ENCODE results near the gene CCDC149.

CCDC149 gene

DNA sequence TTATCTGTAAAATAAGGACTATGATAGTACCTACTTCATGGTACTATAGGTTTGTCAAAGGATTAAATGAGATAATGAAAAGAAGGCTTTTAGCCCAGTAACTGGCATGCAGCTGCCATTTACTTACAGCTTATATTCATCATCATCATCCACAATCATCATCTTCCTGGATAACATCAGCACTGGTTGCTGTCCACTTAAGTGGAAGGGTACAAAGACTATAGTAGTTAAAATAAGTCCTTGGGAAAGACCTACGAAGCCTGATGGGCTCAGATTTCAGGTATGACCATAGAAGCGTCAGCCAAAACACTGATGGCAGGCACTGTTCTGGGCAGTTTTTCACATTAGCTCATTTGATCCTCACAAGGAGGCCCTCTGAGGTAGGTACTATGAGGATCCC, 20.6 kb downstream of the CCDC149 start:
- ChIA-PET CTCF (no interaction called here), POLR2A (interaction anchor here (0.5 kb wide), 1 partner anchor 454 kb away, joined by 4 read pairs; no protein-coding TSS in a partner anchor)
- H3K4me1 ChIP-seq (ENCODE audit: control extremely low read depth in 1 of 4, control insufficient read depth in 4 of 4, insufficient read depth in 4 of 4, low read length in 3 of 4), result no peaks in the 10 kb centered on the region
- H3K9me3 ChIP-seq (ENCODE audit: control extremely low read depth in 1 of 5, control insufficient read depth in 4 of 5, insufficient read depth in 2 of 5, low read depth in 1 of 5, low read length in 4 of 5), result no peaks in the 10 kb centered on the region
- no peaks in the 10 kb centered on the region for H3K36me3 ChIP-seq (ENCODE audit: control insufficient read depth in 4 of 4, insufficient read depth in 4 of 4, low read length in 3 of 4)
- no peak overlapping the region for H3K4me3 ChIP-seq (ENCODE audit: control insufficient read depth in 1 of 7, extremely low read depth in 1 of 7, insufficient read depth in 4 of 7, low read depth in 2 of 7, low read length in 6 of 7)
- H3K27me3 ChIP-seq (replicated peaks in 2 of 5; ENCODE audit: control insufficient read depth in 4 of 5, insufficient read depth in 5 of 5, low read length in 4 of 5), result no peaks in the 10 kb centered on the region
- no peak for DNase-seq
- no peak overlapping the region for H3K27ac ChIP-seq (ENCODE audit: insufficient read depth in 1 of 2, low read depth in 1 of 2, low read length in 2 of 2, poor library complexity in 1 of 2, severe bottlenecking in 2 of 2)
- 100% methylated on average over 2 of the region's 2 CpGs for WGBS (ENCODE audit: insufficient coverage)

DNA sequence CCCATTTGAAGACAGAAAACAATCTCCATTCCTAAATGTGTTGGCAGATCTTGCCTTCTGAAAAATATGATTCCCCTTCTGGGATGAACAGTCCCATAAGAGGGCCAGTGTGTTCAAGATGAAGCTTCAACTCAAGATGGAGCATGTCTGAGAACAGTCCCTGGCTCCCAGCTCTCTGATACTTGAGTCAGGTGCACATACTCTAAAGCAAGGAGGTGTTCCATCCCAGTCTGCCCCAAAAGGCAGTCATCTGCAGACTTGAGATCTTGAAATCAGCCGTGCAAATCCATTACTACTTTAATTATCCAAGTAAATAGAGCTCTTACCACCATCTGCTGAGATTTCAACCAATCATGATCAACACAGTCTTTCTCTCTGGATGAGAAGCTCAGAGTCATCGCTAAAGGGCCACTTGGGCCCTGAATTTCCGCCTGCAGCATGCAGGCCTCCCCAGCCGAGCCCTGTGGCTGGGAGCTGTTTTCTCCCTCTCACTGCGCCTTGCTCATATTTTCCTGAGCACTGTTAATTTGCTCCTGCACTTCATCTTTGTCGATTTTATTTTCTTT, 22.2 kb downstream of the CCDC149 start:
- CTCF ChIA-PET, result no interaction called here

DNA sequence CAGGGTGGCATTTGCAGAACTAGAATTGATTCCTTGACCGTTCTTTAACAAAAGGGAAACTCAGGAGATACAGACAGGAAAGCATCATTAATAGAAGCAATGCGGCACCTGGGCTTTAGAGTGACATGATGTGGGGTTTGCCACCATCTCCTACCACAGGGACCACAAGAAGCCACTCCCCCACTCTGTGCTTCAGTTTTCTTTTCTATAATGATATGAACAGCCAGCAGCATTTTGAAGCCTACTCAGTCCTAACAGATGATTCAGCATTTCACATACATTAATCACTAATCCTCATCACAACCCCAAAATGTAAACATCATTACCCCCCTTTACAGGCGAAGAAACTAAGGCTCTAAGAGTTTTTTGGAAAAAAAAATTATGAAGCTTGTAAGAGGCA, 22.9 kb downstream of the CCDC149 start:
- Histone ChIP-seq H3K4me1 (ENCODE audit: control extremely low read depth in 1 of 4, control insufficient read depth in 4 of 4, insufficient read depth in 4 of 4, low read length in 3 of 4) (no peaks in the 10 kb centered on the region), H3K4me3 (ENCODE audit: control insufficient read depth in 1 of 7, extremely low read depth in 1 of 7, insufficient read depth in 4 of 7, low read depth in 2 of 7, low read length in 6 of 7) (no peak overlapping the region), H3K9me3 (ENCODE audit: control extremely low read depth in 1 of 5, control insufficient read depth in 4 of 5, insufficient read depth in 2 of 5, low read depth in 1 of 5, low read length in 4 of 5) (no peaks in the 10 kb centered on the region), H3K36me3 (ENCODE audit: control insufficient read depth in 4 of 4, insufficient read depth in 4 of 4, low read length in 3 of 4) (no peaks in the 10 kb centered on the region), H3K27me3 (replicated peaks in 2 of 5; ENCODE audit: control insufficient read depth in 4 of 5, insufficient read depth in 5 of 5, low read length in 4 of 5) (no peaks in the 10 kb centered on the region), H3K27ac (ENCODE audit: insufficient read depth in 1 of 2, low read depth in 1 of 2, low read length in 2 of 2, poor library complexity in 1 of 2, severe bottlenecking in 2 of 2) (no peak overlapping the region)
- DNase-seq, result peak in 1 of 3 donors; percentile 30
- POLR2A ChIA-PET, result no interaction called here
- CTCF ChIA-PET, result interaction anchor here (0.7 kb wide), 1 partner anchor 120 kb away, joined by 3 read pairs; no protein-coding TSS in a partner anchor
- 100% methylated on average over 2 of the region's 3 CpGs for WGBS (ENCODE audit: insufficient coverage)

More for the DNA sequence above, 22.2 kb downstream of the CCDC149 start:
- H3K27me3 ChIP-seq (replicated peaks in 2 of 5; ENCODE audit: control insufficient read depth in 4 of 5, insufficient read depth in 5 of 5, low read length in 4 of 5), result no peaks in the 10 kb centered on the region
- no peak for DNase-seq
- H3K4me1 ChIP-seq (ENCODE audit: control extremely low read depth in 1 of 4, control insufficient read depth in 4 of 4, insufficient read depth in 4 of 4, low read length in 3 of 4), result no peaks in the 10 kb centered on the region
- POLR2A ChIA-PET, result no interaction called here
- no peak overlapping the region for H3K4me3 ChIP-seq (ENCODE audit: control insufficient read depth in 1 of 7, extremely low read depth in 1 of 7, insufficient read depth in 4 of 7, low read depth in 2 of 7, low read length in 6 of 7)
- H3K9me3 ChIP-seq (ENCODE audit: control extremely low read depth in 1 of 5, control insufficient read depth in 4 of 5, insufficient read depth in 2 of 5, low read depth in 1 of 5, low read length in 4 of 5), result no peaks in the 10 kb centered on the region
- no peak overlapping the region for H3K27ac ChIP-seq (ENCODE audit: insufficient read depth in 1 of 2, low read depth in 1 of 2, low read length in 2 of 2, poor library complexity in 1 of 2, severe bottlenecking in 2 of 2)
- no peaks in the 10 kb centered on the region for H3K36me3 ChIP-seq (ENCODE audit: control insufficient read depth in 4 of 4, insufficient read depth in 4 of 4, low read length in 3 of 4)
- 91% methylated on average over 6 of the region's 6 CpGs for WGBS (ENCODE audit: insufficient coverage)

DNA sequence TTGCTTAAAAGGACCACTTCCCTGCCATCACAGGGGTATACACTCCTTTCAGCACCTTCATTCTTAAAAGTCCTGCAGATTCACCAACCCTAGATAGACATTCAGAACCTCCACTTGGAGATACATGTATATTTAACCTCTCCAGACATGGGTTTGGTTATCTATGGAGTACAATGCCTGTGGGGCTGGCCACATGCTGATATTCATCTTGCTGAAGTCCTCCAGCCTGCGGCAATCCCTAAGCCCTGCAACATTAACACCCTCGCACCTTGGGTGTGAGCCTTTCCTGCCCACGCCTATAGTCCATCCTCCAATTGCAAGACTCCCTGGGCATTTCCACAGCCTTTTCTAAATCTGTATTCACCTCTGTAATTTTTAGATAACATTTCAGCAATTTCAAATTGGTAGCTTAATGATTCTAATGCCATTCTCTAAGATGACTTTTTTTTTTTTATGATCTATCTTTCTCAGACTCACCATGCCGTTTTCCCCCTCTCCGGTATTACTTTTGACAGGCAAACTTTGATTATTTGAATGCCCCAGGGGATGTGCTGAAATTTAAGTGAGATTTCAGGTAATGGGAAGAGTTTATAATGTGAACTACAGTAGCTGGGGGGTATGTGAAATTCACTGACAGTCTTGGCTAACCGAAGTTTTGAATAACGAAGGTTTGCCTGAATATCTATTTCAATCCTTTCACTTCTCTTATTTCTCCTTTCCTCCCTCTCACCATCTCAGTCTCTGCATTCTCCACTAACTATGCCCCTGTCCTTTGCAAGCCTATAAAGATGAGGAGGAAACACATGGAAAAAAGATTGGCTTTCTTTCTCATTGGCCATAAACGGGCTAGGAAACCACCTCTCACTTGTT, 24.1 kb downstream of the CCDC149 start:
- Histone ChIP-seq H3K36me3 (ENCODE audit: control insufficient read depth in 4 of 4, insufficient read depth in 4 of 4, low read length in 3 of 4) (no peaks in the 10 kb centered on the region), H3K27me3 (replicated peaks in 2 of 5; ENCODE audit: control insufficient read depth in 4 of 5, insufficient read depth in 5 of 5, low read length in 4 of 5) (no peaks in the 10 kb centered on the region), H3K9me3 (ENCODE audit: control extremely low read depth in 1 of 5, control insufficient read depth in 4 of 5, insufficient read depth in 2 of 5, low read depth in 1 of 5, low read length in 4 of 5) (no peaks in the 10 kb centered on the region), H3K4me3 (ENCODE audit: control insufficient read depth in 1 of 7, extremely low read depth in 1 of 7, insufficient read depth in 4 of 7, low read depth in 2 of 7, low read length in 6 of 7) (no peak overlapping the region), H3K27ac (ENCODE audit: insufficient read depth in 1 of 2, low read depth in 1 of 2, low read length in 2 of 2, poor library complexity in 1 of 2, severe bottlenecking in 2 of 2) (no peak overlapping the region), H3K4me1 (ENCODE audit: control extremely low read depth in 1 of 4, control insufficient read depth in 4 of 4, insufficient read depth in 4 of 4, low read length in 3 of 4) (no peaks in the 10 kb centered on the region)
- ChIA-PET POLR2A (no interaction called here), CTCF (interaction anchor here (0.6 kb wide), 2 partner anchors 100 to 164 kb away, joined by 3 read pairs; no protein-coding TSS in a partner anchor)
- DNase-seq, result peak in 2 of 3 donors; percentile 4 to 18
- WGBS (ENCODE audit: insufficient coverage), result 87% methylated on average over 6 of the region's 8 CpGs

DNA sequence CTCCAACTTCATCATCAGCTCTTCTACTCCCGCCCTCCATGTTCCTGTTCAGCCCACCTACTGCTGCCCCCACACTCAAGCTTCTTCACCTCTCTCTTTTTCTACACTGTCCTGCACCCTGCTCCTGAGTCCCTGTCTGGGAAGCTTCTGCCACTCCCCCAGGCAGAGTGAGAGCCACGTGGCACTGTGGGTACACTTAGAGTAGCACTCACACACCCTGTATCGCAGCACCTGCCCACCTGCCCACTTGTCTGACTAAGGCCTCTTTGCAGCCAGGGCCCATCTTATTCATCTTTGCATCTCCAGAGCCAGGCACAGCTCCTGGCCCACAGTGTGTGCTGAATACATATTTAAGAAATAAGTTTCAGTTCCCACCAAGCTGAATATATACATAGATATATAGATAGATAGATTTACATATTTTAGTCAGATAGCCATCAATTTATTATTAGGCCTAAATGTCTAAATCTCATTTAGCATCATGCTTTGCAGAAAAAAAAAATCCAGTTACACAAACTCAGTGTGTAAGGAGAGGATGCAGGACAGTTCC, 24.9 kb downstream of the CCDC149 start:
- Histone ChIP-seq H3K4me1 (ENCODE audit: control extremely low read depth in 1 of 4, control insufficient read depth in 4 of 4, insufficient read depth in 4 of 4, low read length in 3 of 4) (no peaks in the 10 kb centered on the region), H3K4me3 (ENCODE audit: control insufficient read depth in 1 of 7, extremely low read depth in 1 of 7, insufficient read depth in 4 of 7, low read depth in 2 of 7, low read length in 6 of 7) (no peak overlapping the region), H3K9me3 (ENCODE audit: control extremely low read depth in 1 of 5, control insufficient read depth in 4 of 5, insufficient read depth in 2 of 5, low read depth in 1 of 5, low read length in 4 of 5) (no peaks in the 10 kb centered on the region), H3K27ac (ENCODE audit: insufficient read depth in 1 of 2, low read depth in 1 of 2, low read length in 2 of 2, poor library complexity in 1 of 2, severe bottlenecking in 2 of 2) (no peak overlapping the region), H3K27me3 (replicated peaks in 2 of 5; ENCODE audit: control insufficient read depth in 4 of 5, insufficient read depth in 5 of 5, low read length in 4 of 5) (no peaks in the 10 kb centered on the region), H3K36me3 (ENCODE audit: control insufficient read depth in 4 of 4, insufficient read depth in 4 of 4, low read length in 3 of 4) (no peaks in the 10 kb centered on the region)
- 100% methylated on average over 3 of the region's 3 CpGs for WGBS (ENCODE audit: insufficient coverage)
- CTCF ChIA-PET, result interaction anchor here (0.6 to 1.5 kb wide), 3 partner anchors 15 to 164 kb away, joined by 3 to 4 read pairs (median 3); no protein-coding TSS in a partner anchor
- DNase-seq, result no peak
- POLR2A ChIA-PET, result no interaction called here

DNA sequence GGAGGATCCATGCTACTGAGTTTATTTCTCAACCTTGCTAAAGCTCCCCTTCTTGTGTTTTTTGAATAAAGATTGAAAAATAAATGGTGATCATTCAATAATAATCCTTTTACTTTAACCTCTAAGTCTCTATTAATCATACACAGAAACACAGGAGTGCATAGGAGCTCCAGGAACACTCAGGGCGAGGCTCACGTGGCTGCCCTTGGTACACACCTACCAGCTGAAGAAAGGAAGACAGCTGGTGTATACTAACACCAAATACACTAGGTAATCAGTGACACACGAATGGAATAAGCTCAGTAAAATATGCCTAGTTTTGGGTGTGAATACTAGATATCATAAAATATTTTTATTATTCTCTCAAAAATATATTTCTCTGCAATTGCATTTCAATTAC, 26.2 kb downstream of the CCDC149 start:
- POLR2A ChIA-PET, result no interaction called here
- Histone ChIP-seq H3K4me3 (ENCODE audit: control insufficient read depth in 1 of 7, extremely low read depth in 1 of 7, insufficient read depth in 4 of 7, low read depth in 2 of 7, low read length in 6 of 7) (no peak overlapping the region), H3K4me1 (ENCODE audit: control extremely low read depth in 1 of 4, control insufficient read depth in 4 of 4, insufficient read depth in 4 of 4, low read length in 3 of 4) (no peaks in the 10 kb centered on the region), H3K27me3 (replicated peaks in 2 of 5; ENCODE audit: control insufficient read depth in 4 of 5, insufficient read depth in 5 of 5, low read length in 4 of 5) (no peaks in the 10 kb centered on the region), H3K36me3 (ENCODE audit: control insufficient read depth in 4 of 4, insufficient read depth in 4 of 4, low read length in 3 of 4) (no peaks in the 10 kb centered on the region), H3K9me3 (ENCODE audit: control extremely low read depth in 1 of 5, control insufficient read depth in 4 of 5, insufficient read depth in 2 of 5, low read depth in 1 of 5, low read length in 4 of 5) (no peaks in the 10 kb centered on the region), H3K27ac (ENCODE audit: insufficient read depth in 1 of 2, low read depth in 1 of 2, low read length in 2 of 2, poor library complexity in 1 of 2, severe bottlenecking in 2 of 2) (no peak overlapping the region)
- 100% methylated on average over 1 of the region's 3 CpGs for WGBS (ENCODE audit: insufficient coverage)
- CTCF ChIA-PET, result interaction anchor here (1.0 to 1.5 kb wide), 2 partner anchors 10 to 17 kb away, joined by 4 read pairs; no protein-coding TSS in a partner anchor
- DNase-seq, result no peak

DNA sequence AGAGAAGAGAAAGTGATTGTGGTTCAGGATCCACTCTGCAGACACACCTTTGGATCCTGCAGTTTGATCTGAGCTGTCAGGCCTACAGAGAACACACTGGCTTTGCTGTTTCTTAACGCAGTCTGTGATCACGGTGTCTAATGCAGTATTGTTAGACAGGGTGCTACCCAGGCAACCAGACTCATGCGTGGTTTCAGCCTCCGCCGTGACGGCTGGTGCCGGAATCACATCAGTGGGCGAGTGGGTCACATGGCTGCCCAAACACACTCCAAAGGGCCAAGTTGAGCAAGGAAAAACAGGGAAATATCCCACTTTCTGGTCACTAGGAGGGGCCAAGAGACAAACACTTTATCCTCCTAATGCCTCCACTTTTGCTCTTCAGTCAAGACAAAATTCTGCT, 27.5 kb downstream of the CCDC149 start:
- 99% methylated on average over 8 of the region's 8 CpGs for WGBS (ENCODE audit: insufficient coverage)
- Histone ChIP-seq H3K4me3 (ENCODE audit: control insufficient read depth in 1 of 7, extremely low read depth in 1 of 7, insufficient read depth in 4 of 7, low read depth in 2 of 7, low read length in 6 of 7) (no peak overlapping the region), H3K36me3 (ENCODE audit: control insufficient read depth in 4 of 4, insufficient read depth in 4 of 4, low read length in 3 of 4) (no peaks in the 10 kb centered on the region), H3K4me1 (ENCODE audit: control extremely low read depth in 1 of 4, control insufficient read depth in 4 of 4, insufficient read depth in 4 of 4, low read length in 3 of 4) (no peaks in the 10 kb centered on the region), H3K9me3 (ENCODE audit: control extremely low read depth in 1 of 5, control insufficient read depth in 4 of 5, insufficient read depth in 2 of 5, low read depth in 1 of 5, low read length in 4 of 5) (no peaks in the 10 kb centered on the region), H3K27ac (ENCODE audit: insufficient read depth in 1 of 2, low read depth in 1 of 2, low read length in 2 of 2, poor library complexity in 1 of 2, severe bottlenecking in 2 of 2) (no peak overlapping the region), H3K27me3 (replicated peaks in 2 of 5; ENCODE audit: control insufficient read depth in 4 of 5, insufficient read depth in 5 of 5, low read length in 4 of 5) (no peaks in the 10 kb centered on the region)
- ChIA-PET POLR2A (no interaction called here), CTCF (no interaction called here)
- DNase-seq, result no peak
